Activated gamma-delta T cell treated with anti-CD3 and anti-CD28 coated beads, Interleukin-2, amount 50 U/mL, for 16 hours (primary cell): ENCODE measurements around the gene FOXP1.

Source experiments
- DNase-seq: peaks from one replicate; pipeline ENCODE4 v3.0.0-alpha.2; 2020; ENCODE audit warnings: low read depth

The FOXP1 gene

GRCh38 chr3:71504250-71505036, 79.1 kb downstream of the FOXP1 start:
- no peak for DNase-seq

DNA sequence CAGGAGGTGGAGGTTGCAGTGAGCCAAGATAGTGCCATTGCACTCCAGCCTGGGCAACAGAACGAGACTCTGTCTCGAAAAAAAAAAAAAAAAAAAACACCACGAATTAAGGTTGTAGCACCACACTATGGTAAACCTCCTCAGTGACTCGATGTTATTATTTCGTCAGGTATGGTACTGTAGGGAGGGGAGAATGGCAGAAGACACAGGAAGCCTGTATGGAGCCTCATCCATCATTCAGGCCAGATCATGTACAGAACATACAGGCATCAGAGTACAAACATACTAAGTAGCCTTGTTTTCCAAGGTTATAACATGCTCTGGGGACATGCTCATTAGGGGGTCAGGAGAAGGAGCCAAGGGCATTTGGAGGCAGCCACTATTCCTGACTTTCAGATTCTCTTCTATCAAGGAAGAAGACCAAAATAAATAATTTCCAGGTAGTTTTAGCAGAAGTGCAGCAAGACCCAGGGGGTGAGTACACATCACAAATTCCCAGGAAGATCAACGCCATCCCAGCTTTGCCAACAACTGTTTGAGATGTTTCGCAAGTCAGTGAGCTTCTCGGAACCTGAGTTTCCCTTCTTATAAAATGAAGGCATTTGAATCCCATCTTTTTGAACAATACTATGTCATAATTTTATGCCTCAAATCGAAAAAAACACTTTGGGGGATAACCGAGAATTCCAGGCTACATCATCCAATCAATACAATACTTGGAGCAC, 79.8 kb downstream of the FOXP1 start:
- no peak for DNase-seq

DNA sequence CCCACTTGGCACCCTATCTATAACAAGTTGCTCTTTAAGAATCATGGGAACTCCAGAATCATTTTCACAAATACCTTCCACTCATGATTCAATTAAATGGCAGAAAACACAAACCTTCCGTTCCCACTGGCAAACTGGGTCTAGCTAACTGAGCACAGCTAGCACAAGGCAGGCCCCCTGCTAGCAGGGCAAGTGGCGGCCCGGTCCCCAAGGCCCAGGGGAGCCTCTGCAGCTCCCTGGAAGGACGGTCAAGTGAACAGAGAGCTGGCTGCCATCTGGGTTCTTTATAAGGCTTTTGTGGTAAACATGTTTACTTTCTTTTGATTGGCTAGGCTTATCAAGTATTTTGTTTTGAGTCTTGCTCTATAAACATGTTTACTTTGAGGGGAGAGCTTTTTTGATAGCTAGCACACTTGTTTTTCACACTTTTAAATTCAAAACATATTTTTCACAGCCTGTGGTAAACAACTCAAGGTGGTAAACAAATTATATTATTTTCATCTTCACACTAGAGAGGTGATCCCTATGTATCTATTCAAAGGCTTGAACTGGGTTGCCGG, 81.4 kb downstream of the FOXP1 start:
- DNase-seq: no peak

GRCh38 chr3:71500696-71501095, 82.8 kb downstream of the FOXP1 start:
- no peak for DNase-seq

- DNase-seq: no peak
Measured at GRCh38 chr3:71499227-71499876, 84.2 kb downstream of the FOXP1 start.

GRCh38 chr3:71498543-71498942, 85.0 kb downstream of the FOXP1 start:
- no peak for DNase-seq

DNA sequence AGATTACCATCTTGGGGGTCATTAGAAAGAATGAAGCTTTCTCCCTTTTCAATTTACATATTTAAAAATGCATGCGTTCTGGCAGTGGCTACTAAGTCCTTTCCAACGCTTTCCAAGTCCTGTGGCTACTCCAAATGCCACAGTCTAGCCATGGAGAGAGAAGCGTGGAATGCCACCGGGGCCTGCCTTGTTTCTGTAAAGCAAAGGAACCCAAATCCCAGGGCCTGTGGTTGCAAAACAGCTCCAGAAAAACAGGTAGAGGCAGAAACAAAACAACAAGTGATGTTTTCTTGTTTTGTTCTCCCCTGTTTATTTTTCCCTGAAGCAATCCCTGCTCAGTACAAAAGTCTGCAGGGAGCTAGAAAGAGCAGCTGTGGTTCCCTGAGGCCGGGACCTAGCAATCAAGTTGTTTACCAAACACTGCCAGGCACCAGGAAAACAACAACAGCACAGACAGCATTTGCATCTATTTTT, 85.5 kb downstream of the FOXP1 start:
- no peak for DNase-seq

DNA sequence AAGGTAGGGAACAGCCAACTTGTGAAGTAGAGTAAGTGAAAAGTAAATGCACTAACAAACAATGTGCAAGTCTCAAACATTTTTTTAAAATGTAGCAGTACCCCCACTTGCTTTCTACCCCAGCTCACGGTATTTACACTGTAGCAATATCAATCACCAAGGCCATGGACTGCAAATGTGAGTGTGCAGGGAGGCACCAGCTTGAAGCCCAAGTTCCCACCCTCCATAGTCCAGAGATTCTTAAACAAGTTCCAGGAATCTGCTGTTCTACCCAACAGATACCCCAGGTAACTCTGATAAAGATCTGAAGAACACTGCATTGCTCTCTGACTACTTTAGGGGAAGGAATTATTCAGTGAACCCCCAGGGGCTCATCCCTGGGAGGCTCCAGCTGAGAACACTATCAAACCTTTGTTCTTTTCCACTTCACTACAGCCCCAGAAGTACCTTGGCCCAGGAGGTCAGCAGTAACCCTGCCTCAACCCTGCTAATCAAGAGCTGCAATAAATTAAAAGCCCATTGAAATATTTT, 86.1 kb downstream of the FOXP1 start:
- no peak for DNase-seq

DNA sequence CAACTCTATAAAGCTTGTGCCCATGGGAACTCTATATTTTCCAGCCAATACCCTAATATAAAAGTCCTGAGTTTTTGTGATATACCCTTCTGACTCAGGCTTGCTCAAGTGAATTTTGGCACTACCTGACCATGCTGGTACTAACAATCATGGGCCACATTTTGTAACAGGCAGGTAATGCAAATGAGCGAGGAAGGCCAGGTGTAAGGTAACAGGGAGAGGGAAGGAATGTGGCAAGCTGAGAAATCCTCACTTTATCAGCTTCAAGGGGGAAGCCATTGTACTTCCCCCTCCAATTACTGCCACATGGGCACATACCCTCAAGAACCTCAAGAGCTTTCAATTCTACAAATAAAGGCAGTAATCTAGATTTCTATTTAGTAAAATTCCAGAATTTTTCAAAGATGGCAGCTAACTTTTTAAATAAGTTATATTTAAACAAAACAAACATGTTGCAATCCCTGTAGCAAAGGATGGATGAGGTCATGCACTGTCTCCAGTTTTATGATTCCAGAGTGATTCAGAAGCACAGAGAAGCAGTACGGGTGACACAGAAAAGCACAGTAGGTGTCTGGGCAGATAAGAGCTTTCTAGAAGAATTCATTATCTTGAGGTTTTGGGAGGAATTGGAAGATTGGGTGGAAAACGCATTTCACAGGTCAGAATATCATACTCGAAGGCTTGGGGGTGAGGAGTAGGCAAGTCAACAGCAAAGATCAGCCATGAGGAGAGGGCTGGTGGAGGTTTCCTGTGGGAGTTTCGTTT, 87.6 kb downstream of the FOXP1 start:
- DNase-seq: no peak

DNA sequence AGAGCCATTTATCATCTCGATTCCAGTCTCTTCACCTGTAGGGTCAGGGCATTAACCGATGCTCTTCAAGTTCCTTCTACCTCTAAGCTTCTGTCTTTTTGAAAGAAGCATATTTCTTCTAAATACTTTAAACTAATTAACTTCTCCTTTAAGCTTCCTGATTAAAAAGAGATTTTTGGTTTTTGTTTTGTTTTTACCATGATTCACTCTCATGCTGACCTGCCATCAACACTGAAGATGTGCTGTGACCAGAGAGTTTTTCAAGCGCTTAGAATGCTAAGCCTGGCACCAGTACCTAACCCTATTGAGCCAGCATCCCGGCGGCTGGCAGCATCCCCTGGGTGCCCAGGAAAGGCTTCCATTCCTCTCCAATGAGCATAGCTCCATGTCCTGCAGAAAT, 89.3 kb downstream of the FOXP1 start:
- no peak for DNase-seq

GRCh38 chr3:71492974-71493771, 90.4 kb downstream of the FOXP1 start:
- no peak for DNase-seq

DNA sequence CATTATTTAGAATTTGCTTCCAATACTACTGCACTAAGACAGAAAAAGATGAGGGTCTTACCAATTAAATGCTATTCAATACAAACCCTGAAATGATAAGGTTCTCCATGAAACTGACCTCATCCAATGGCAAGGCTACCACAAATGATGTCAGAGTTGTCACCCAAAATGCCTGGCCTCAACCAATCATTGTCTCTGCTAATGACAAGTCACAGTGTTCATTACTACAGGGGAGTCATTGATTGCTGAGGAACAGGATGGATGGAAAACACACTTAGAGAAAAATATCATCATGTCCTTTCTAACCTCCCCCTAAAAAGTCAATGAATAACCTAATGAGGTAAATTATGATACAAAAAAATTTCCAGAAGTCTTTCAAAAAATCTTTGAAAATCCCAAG, 91.0 kb downstream of the FOXP1 start:
- DNase-seq: no peak

GRCh38 chr3:71491154-71491752, 92.3 kb downstream of the FOXP1 start:
- DNase-seq: no peak

DNA sequence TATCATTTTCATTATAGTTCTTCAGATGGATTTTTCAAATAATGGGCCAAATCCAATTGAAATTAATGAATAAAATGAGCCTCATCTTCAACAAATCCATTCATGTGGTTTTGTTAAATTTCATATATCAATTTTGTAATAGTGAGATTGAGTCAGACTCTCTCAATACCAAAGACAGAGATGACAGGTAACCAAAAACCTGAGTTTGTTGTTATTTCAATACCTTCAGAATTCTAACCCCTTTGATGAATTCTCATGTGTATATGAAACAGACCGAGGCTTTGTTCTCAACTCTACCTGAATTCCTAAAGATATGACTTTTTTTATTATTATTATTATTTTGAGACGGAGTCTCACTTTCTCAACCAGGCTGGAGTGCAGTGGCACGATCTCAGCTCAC, 92.8 kb downstream of the FOXP1 start:
- no peak for DNase-seq

- DNase-seq: no peak
Measured at GRCh38 chr3:71489315-71489761, 94.2 kb downstream of the FOXP1 start.

GRCh38 chr3:71488882-71489281, 94.6 kb downstream of the FOXP1 start:
- no peak for DNase-seq

DNA sequence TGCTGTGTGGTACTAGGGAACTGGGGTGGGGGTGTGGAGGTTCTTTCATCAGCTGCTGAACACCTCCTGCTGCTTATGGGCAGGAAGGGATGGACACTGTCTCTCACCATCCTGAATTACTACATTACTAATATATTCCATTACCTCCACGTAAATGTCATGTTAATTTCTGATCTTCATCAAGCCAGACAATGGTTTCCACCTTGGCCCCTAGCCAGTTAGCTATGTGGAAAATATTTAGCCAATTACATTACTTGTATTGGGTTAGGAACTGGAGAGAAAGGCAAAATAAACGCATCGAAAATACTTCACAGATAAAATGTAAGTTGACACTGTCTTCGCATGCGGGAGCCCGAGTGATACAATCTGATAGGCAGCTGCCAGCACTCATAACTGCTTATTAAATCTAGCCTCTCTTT, 95.1 kb downstream of the FOXP1 start:
- no peak for DNase-seq

GRCh38 chr3:71487418-71487817, 96.1 kb downstream of the FOXP1 start:
- no peak for DNase-seq

GRCh38 chr3:71486831-71487230, 96.7 kb downstream of the FOXP1 start:
- DNase-seq: no peak

GRCh38 chr3:71485896-71486295, 97.6 kb downstream of the FOXP1 start:
- no peak for DNase-seq
